ENCODE measurements around the gene FARP1. TPM values are rescaled to one million over a fixed set of nuclear protein-coding genes. Genes with fewer than 3 reads are reported as not detected.

FARP1 gene
- total RNA-seq, 4 donors from 2014 or later: 28.3 to 69.2 (median 36.4) TPM

GRCh38 chr13:98233127-98233526 lies 90.2 kb downstream of the FARP1 start:
- Histone ChIP-seq H3K27me3 (no peaks in the 10 kb centered on the region), H3K9me3 (no peaks in the 10 kb centered on the region), H3K4me1 (no peaks in the 10 kb centered on the region), H3K36me3 (no peaks in the 10 kb centered on the region), H3K27ac (no peak overlapping the region), H3K4me3 (no peak overlapping the region)
- 100% methylated on average over 2 of the region's 2 CpGs; no CpG with 5 or more reads in 1 of the 2 donors for WGBS, 2 donors (ENCODE audit: low coverage in 1 of 2)
- no peak for ATAC-seq
- TF ChIP-seq POLR2AphosphoS5 (IDR thresholded peaks at IDR 0.05) (no peak), CTCF (IDR thresholded peaks at IDR 0.05) (no peak), EP300 (IDR thresholded peaks at IDR 0.05) (no peak), POLR2A (IDR thresholded peaks at IDR 0.05) (no peak)

GRCh38 chr13:98234348-98234747 lies 91.5 kb downstream of the FARP1 start:
- no peaks in the 10 kb centered on the region for H3K9me3 ChIP-seq
- TF ChIP-seq EP300 (IDR thresholded peaks at IDR 0.05) (no peak), CTCF (IDR thresholded peaks at IDR 0.05) (no peak), POLR2A (IDR thresholded peaks at IDR 0.05) (no peak), POLR2AphosphoS5 (IDR thresholded peaks at IDR 0.05) (no peak)

GRCh38 chr13:98236197-98236596 lies 93.3 kb downstream of the FARP1 start:
- Histone ChIP-seq H3K4me1 (no peaks in the 10 kb centered on the region), H3K27me3 (no peaks in the 10 kb centered on the region), H3K36me3 (no peaks in the 10 kb centered on the region), H3K4me3 (no peak overlapping the region), H3K27ac (no peak overlapping the region), H3K9me3 (no peaks in the 10 kb centered on the region)
- TF ChIP-seq EP300 (IDR thresholded peaks at IDR 0.05) (no peak), CTCF (IDR thresholded peaks at IDR 0.05) (no peak), POLR2A (IDR thresholded peaks at IDR 0.05) (no peak), POLR2AphosphoS5 (IDR thresholded peaks at IDR 0.05) (no peak)
- no peak for ATAC-seq
- 87 to 91% methylated on average over 6 of the region's 6 CpGs for WGBS, 2 donors (ENCODE audit: low coverage in 1 of 2)

More at GRCh38 chr13:98234348-98234747, 91.5 kb downstream of the FARP1 start:
- Histone ChIP-seq H3K27ac (no peak overlapping the region), H3K36me3 (no peaks in the 10 kb centered on the region), H3K4me3 (no peak overlapping the region), H3K4me1 (no peaks in the 10 kb centered on the region), H3K27me3 (no peaks in the 10 kb centered on the region)
- WGBS, 2 donors (ENCODE audit: low coverage in 1 of 2): 80 to 100% methylated on average over 1 of the region's 1 CpG
- ATAC-seq: no peak

GRCh38 chr13:98237331-98237730 lies 94.4 kb downstream of the FARP1 start:
- Histone ChIP-seq H3K9me3 (no peaks in the 10 kb centered on the region), H3K27me3 (no peaks in the 10 kb centered on the region), H3K4me3 (no peak overlapping the region), H3K36me3 (no peaks in the 10 kb centered on the region), H3K27ac (no peak overlapping the region), H3K4me1 (no peaks in the 10 kb centered on the region)
- no peak for ATAC-seq
- no peak for TF ChIP-seq EP300 (IDR thresholded peaks at IDR 0.05)
- no peak for TF ChIP-seq CTCF (IDR thresholded peaks at IDR 0.05)
- no peak for TF ChIP-seq POLR2A (IDR thresholded peaks at IDR 0.05)
- TF ChIP-seq POLR2AphosphoS5 (IDR thresholded peaks at IDR 0.05): no peak
- 86 to 88% methylated on average over 8 of the region's 8 CpGs for WGBS, 2 donors (ENCODE audit: low coverage in 1 of 2)

- Histone ChIP-seq H3K4me3 (no peak overlapping the region), H3K4me1 (no peaks in the 10 kb centered on the region), H3K27ac (no peak overlapping the region), H3K9me3 (no peaks in the 10 kb centered on the region), H3K36me3 (no peaks in the 10 kb centered on the region), H3K27me3 (no peaks in the 10 kb centered on the region)
- TF ChIP-seq CTCF (IDR thresholded peaks at IDR 0.05) (no peak), POLR2AphosphoS5 (IDR thresholded peaks at IDR 0.05) (no peak), EP300 (IDR thresholded peaks at IDR 0.05) (no peak), POLR2A (IDR thresholded peaks at IDR 0.05) (no peak)
- 86 to 94% methylated on average over 8 to 9 of the region's 14 CpGs for WGBS, 2 donors (ENCODE audit: low coverage in 1 of 2)
- no peak for ATAC-seq
These were observed 96.5 kb downstream of the FARP1 start for GRCh38 chr13:98239162-98240076.

Data from gastroesophageal sphincter (tissue), 4 donors.